Esophagus muscularis mucosa (tissue), 4 donors: Measurements from ENCODE around the gene EPHB1. TPM values are rescaled to one million over a fixed set of nuclear protein-coding genes. Genes with fewer than 3 reads are reported as not detected.

Experiments used
- DNase-seq: peaks from one replicate; pipeline ENCODE4 v3.0.0-alpha.2; 2017; ENCODE audit errors: extremely low spot score
- H3K27ac ChIP-seq, 4 donors: fragments of 200-600 bp; sonication (generic); replicated peaks in 1 of 4; 1 replicate in 3 of 4; 2 replicates in 1 of 4; pipeline ENCODE4 v1.5.1; 2016 to 2019; ENCODE audit warnings: mild to moderate bottlenecking in 1 of 4
- H3K27me3 ChIP-seq, 4 donors: fragments of 200-600 bp; sonication (generic); one replicate each; pipeline versions ENCODE4 v1.5.1 to v1.6.0; 2016 to 2019
- H3K36me3 ChIP-seq, 4 donors: fragments of 200-600 bp; sonication (generic); one replicate each; pipeline ENCODE4 v1.5.1; 2016 to 2019
- H3K4me1 ChIP-seq, 4 donors: fragments of 200-600 bp; sonication (generic); one replicate each; pipeline ENCODE4 v1.5.1; 2016 to 2019
- H3K4me3 ChIP-seq, 4 donors: fragments of 200-600 bp; sonication (generic); 1 replicate in 2 of 4; 2 replicates in 2 of 4; pipeline ENCODE4 v1.5.1; 2016 to 2019; ENCODE audit warnings: mild to moderate bottlenecking in 4 of 4, moderate library complexity in 1 of 4
- H3K9me3 ChIP-seq, 4 donors: fragments of 200-600 bp; sonication (generic); 1 replicate in 3 of 4; 2 replicates in 1 of 4; pipeline ENCODE4 v1.5.1; 2016 to 2019
- CTCF ChIP-seq, 3 experiments: fragments of 200-600 bp in 2 of 3; fragments of 450-650 bp in 1 of 3; sonication (generic) in 2 of 3; IDR thresholded peaks; one replicate each; pipeline ENCODE4 v1.5.1; 2017 to 2019; ENCODE audit warnings: antibody characterized with exemption in 3 of 3, mild to moderate bottlenecking in 2 of 3, moderate library complexity in 1 of 3
- EP300 ChIP-seq: sonication (generic); formaldehyde crosslinking; IDR thresholded peaks from one replicate; pipeline ENCODE4 v1.6.1; 2017; ENCODE audit warnings: antibody characterized with exemption
- POLR2A ChIP-seq: fragments of 450-650 bp; IDR thresholded peaks from one replicate; pipeline ENCODE4 v1.6.1; 2017; ENCODE audit warnings: antibody characterized with exemption, moderate library complexity, mild to moderate bottlenecking, low read depth
- POLR2AphosphoS5 ChIP-seq, 2 donors: sonication (generic); formaldehyde crosslinking; IDR thresholded peaks; one replicate each; pipeline ENCODE4 v1.6.1; 2017; ENCODE audit warnings: antibody characterized with exemption in 2 of 2
- WGBS: methylation state at CpG from one replicate; pipeline ENCODE4 v1.1.5; 2018; 5-methylcytosine and 5-hydroxymethylcytosine counted together
- intact Hi-C: fragments of 100-400 bp; cut with DNase I; formaldehyde crosslinking; loops from one replicate; pipeline ENCODE4 v1.15.1; 2023
- total RNA-seq, 4 donors: library from RNA; depleted of rRNA; stranded (reverse); fragments of >200 nt; gene quantifications; one replicate each; pipeline versions ENCODE4 v1.1.0 to v1.2.1, GENCODE V29; 2016

EPHB1 gene
- total RNA-seq, 4 donors from 2014 or later = under 0.01 to 6.1 (median 2.8) TPM

GRCh38 chr3:134992180-134992579 is 197.1 kb downstream of the EPHB1 start:
- H3K27ac ChIP-seq = no peak overlapping the region

GRCh38 chr3:134992586-134992985 is 197.5 kb downstream of the EPHB1 start:
- Histone ChIP-seq H3K36me3 (no peaks in the 10 kb centered on the region), H3K27me3 (no peaks in the 10 kb centered on the region), H3K27ac (no peak overlapping the region), H3K4me1 (no peaks in the 10 kb centered on the region), H3K4me3 (no peak overlapping the region), H3K9me3 (no peaks in the 10 kb centered on the region)
- WGBS = 89% methylated on average over 1 of the region's 1 CpG
- DNase-seq = no peak
- no peak for TF ChIP-seq CTCF (IDR thresholded peaks at IDR 0.05)
- no peak for TF ChIP-seq POLR2A
- TF ChIP-seq POLR2AphosphoS5 (IDR thresholded peaks at IDR 0.05) = no peak
- TF ChIP-seq EP300 = no peak
- intact Hi-C loops = no loop called here

More at GRCh38 chr3:134992180-134992579, 197.1 kb downstream of the EPHB1 start:
- DNase-seq = no peak
- TF ChIP-seq POLR2AphosphoS5 (IDR thresholded peaks at IDR 0.05) (no peak), CTCF (IDR thresholded peaks at IDR 0.05) (no peak), POLR2A (no peak)
- WGBS = 89% methylated on average over 7 of the region's 7 CpGs
- Histone ChIP-seq H3K4me3 (no peak overlapping the region), H3K27me3 (no peaks in the 10 kb centered on the region), H3K4me1 (no peaks in the 10 kb centered on the region), H3K36me3 (no peaks in the 10 kb centered on the region), H3K9me3 (no peaks in the 10 kb centered on the region)
- intact Hi-C loops = no loop called here

- 50% methylated on average over 1 of the region's 1 CpG for WGBS
- Histone ChIP-seq H3K27ac (no peak overlapping the region), H3K36me3 (no peaks in the 10 kb centered on the region), H3K4me1 (no peaks in the 10 kb centered on the region), H3K4me3 (no peak overlapping the region), H3K27me3 (no peaks in the 10 kb centered on the region), H3K9me3 (no peaks in the 10 kb centered on the region)
- DNase-seq = no peak
- intact Hi-C loops = no loop called here
- no peak for TF ChIP-seq POLR2AphosphoS5 (IDR thresholded peaks at IDR 0.05)
- no peak for TF ChIP-seq POLR2A
- no peak for TF ChIP-seq EP300
- no peak for TF ChIP-seq CTCF (IDR thresholded peaks at IDR 0.05)
Measured at GRCh38 chr3:134993011-134993410, 198.0 kb downstream of the EPHB1 start.

GRCh38 chr3:134998158-134998557 is 203.1 kb downstream of the EPHB1 start:
- H3K4me1 ChIP-seq = no peaks in the 10 kb centered on the region
- H3K27ac ChIP-seq = no peak overlapping the region
- H3K36me3 ChIP-seq = no peaks in the 10 kb centered on the region
- intact Hi-C loops = no loop called here
- TF ChIP-seq POLR2AphosphoS5 (IDR thresholded peaks at IDR 0.05) (no peak), EP300 (no peak), POLR2A (no peak), CTCF (IDR thresholded peaks at IDR 0.05) (no peak)
- no peaks in the 10 kb centered on the region for H3K9me3 ChIP-seq
- H3K27me3 ChIP-seq = no peaks in the 10 kb centered on the region
- no peak overlapping the region for H3K4me3 ChIP-seq
- DNase-seq = peak; percentile 34

- H3K27ac ChIP-seq = no peak overlapping the region
Measured at GRCh38 chr3:134998855-134999254, 203.8 kb downstream of the EPHB1 start.

More at GRCh38 chr3:134998855-134999254, 203.8 kb downstream of the EPHB1 start:
- H3K27me3 ChIP-seq = no peaks in the 10 kb centered on the region
- no peaks in the 10 kb centered on the region for H3K36me3 ChIP-seq
- 83% methylated on average over 3 of the region's 3 CpGs for WGBS
- H3K4me3 ChIP-seq = no peak overlapping the region
- no peaks in the 10 kb centered on the region for H3K9me3 ChIP-seq
- intact Hi-C loops = no loop called here
- peak; percentile 62 for DNase-seq
- H3K4me1 ChIP-seq = no peaks in the 10 kb centered on the region
- TF ChIP-seq EP300 = no peak
- TF ChIP-seq POLR2AphosphoS5 (IDR thresholded peaks at IDR 0.05) = no peak
- TF ChIP-seq POLR2A = no peak
- no peak for TF ChIP-seq CTCF (IDR thresholded peaks at IDR 0.05)
